Nephron (organoid): ENCODE data around the gene PEAK1.
A peak's percentile ranks its signal among the peaks of the same experiment; 100 is the strongest.

Source experiments
- H3K27ac Mint-ChIP-seq, 3 experiments: 2 replicates each; pipeline ENCODE4 v1.8.0; 2020; ENCODE audit warnings: mixed read lengths in 3 of 3, mild to moderate bottlenecking in 2 of 3, moderate library complexity in 1 of 3
- H3K27me3 Mint-ChIP-seq: 2 replicates; pipeline ENCODE4 v1.8.0; 2021; ENCODE audit warnings: low read depth, mild to moderate bottlenecking, moderate library complexity, mixed read lengths
- H3K36me3 Mint-ChIP-seq: 2 replicates; pipeline ENCODE4 v1.8.0; 2020; ENCODE audit warnings: low read depth, mixed read lengths
- H3K4me1 Mint-ChIP-seq: 2 replicates; pipeline ENCODE4 v1.8.0; 2020; ENCODE audit warnings: mixed read lengths
- H3K4me3 Mint-ChIP-seq, 3 experiments: 2 replicates each; pipeline ENCODE4 v1.8.0; 2020; ENCODE audit warnings: mild to moderate bottlenecking in 3 of 3, mixed read lengths in 3 of 3, moderate library complexity in 2 of 3
- H3K9me3 Mint-ChIP-seq: 2 replicates; pipeline ENCODE4 v1.8.0; 2020; ENCODE audit warnings: mixed read lengths
- TF ChIP-seq, protein P1 (sequence below), 3 experiments: fragments of 200-600 bp; sonication (generic); IDR thresholded peaks; one replicate each; pipeline ENCODE4 v1.5.0; 2021; ENCODE audit warnings: antibody characterized with exemption in 3 of 3; ENCODE audit not compliant: unreplicated experiment in 3 of 3

Gene PEAK1

DNA sequence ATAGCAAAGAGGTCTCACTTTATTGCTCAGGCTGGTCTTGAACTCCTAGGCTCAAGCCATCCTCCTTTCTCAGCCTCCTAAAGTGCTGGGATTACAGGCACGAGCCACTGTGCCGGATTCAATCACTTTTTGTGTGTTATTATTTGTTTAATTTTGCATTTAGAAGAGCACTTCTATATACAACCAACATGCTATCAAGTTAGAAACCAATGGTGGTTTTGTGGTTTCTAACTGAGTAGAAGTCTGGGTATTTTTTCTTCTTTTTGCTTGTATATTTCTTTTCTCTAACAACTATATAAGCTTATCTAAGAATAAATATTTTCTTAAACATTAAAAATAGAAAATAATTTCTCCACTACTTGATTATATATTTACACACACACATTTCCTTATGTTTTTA is 86.7 kb downstream of the PEAK1 start:
- no peak overlapping the region for H3K4me3 Mint-ChIP-seq
- H3K9me3 Mint-ChIP-seq, result peaks cover 2% of the 10 kb centered on the region
- H3K27me3 Mint-ChIP-seq, result no peaks in the 10 kb centered on the region
- TF ChIP-seq, protein P1, sequence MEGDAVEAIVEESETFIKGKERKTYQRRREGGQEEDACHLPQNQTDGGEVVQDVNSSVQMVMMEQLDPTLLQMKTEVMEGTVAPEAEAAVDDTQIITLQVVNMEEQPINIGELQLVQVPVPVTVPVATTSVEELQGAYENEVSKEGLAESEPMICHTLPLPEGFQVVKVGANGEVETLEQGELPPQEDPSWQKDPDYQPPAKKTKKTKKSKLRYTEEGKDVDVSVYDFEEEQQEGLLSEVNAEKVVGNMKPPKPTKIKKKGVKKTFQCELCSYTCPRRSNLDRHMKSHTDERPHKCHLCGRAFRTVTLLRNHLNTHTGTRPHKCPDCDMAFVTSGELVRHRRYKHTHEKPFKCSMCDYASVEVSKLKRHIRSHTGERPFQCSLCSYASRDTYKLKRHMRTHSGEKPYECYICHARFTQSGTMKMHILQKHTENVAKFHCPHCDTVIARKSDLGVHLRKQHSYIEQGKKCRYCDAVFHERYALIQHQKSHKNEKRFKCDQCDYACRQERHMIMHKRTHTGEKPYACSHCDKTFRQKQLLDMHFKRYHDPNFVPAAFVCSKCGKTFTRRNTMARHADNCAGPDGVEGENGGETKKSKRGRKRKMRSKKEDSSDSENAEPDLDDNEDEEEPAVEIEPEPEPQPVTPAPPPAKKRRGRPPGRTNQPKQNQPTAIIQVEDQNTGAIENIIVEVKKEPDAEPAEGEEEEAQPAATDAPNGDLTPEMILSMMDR (IDR thresholded peaks at IDR 0.05; ENCODE audit: unreplicated experiment in 3 of 3), result no peak
- no peak overlapping the region for H3K27ac Mint-ChIP-seq
- H3K4me1 Mint-ChIP-seq, result peaks cover 14% of the 10 kb centered on the region
- H3K36me3 Mint-ChIP-seq, result no peaks in the 10 kb centered on the region

DNA sequence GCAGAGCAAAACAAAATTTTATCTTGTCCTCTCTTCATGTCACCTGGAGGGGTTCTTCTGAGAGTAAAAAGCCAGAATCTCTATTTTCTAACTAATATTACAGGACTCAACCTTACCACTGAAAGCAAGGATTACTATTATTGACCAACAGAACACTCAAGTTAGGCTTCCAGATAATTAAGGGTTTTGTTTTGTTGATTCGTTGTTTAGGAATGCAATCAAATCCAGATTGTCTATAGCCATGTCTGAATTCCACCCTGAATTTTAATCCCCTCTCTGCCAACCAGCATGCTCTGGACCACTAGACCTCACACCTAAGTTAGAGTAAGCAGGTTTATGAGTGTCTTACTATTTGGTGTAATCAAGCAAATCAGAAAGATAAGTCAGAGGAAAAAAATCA is 90.7 kb downstream of the PEAK1 start:
- H3K4me3 Mint-ChIP-seq, result no peak overlapping the region
- H3K36me3 Mint-ChIP-seq, result no peaks in the 10 kb centered on the region
- H3K27me3 Mint-ChIP-seq, result no peaks in the 10 kb centered on the region
- no peak overlapping the region for H3K27ac Mint-ChIP-seq
- peaks cover 17% of the 10 kb centered on the region for H3K4me1 Mint-ChIP-seq
- peaks cover 4% of the 10 kb centered on the region for H3K9me3 Mint-ChIP-seq
- TF ChIP-seq, protein P1 (IDR thresholded peaks at IDR 0.05; ENCODE audit: unreplicated experiment in 3 of 3), result no peak

DNA sequence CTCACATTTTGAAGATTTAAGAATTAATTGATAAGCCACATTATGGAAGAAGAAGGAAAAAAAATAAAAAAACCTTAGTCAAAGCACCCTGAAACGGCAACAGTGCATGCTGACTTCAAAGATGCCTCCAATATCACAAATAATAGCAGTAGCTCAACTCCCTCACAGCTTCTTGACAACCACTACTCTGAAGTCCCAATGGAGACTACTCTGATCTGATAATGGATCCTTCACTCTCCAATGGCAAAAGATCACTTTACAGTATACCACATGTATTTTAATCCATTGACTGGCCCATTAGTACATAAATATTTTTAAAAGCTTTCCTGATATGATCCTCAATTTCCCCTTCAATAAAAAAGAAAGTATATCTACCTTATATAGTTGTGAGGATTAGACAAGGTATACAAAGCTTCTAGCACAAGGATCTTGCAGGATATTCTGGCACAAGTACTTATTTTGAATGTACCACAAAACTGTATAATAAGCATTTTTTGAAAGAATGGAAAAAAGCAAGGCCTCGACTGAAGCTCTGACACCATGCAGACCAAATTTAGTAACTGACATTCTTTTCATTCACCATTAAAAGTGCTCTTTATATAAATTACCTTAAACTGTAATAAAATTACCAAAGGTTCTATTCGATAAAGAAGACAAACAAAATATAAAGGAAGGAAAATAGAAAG is 91.9 kb downstream of the PEAK1 start:
- Mint-ChIP-seq H3K36me3 (peaks cover 3% of the 10 kb centered on the region), H3K27me3 (no peaks in the 10 kb centered on the region), H3K4me1 (peaks cover 17% of the 10 kb centered on the region), H3K4me3 (no peak overlapping the region), H3K9me3 (peaks cover 8% of the 10 kb centered on the region), H3K27ac (no peak overlapping the region)
- TF ChIP-seq, protein P1 (IDR thresholded peaks at IDR 0.05; ENCODE audit: unreplicated experiment in 3 of 3), result no peak

DNA sequence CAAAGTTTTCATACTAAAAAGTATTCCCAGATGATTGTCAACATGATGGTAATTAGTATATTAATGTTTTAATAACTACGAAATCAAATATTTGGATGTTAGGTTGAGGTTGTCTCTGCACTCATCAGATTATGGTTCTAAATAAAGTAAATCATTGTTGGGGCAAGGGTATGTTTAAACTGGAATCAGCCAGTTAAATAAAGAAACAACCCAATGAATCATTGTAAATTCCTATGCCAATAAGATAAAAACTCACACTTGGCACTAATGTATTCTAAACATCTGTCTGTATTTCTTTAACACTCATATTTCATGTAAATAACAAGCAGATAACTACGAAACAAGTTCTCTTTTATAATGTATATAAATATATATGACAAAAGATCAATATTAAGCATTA is 92.7 kb downstream of the PEAK1 start:
- Mint-ChIP-seq H3K36me3 (peaks cover 4% of the 10 kb centered on the region), H3K27ac (no peak overlapping the region), H3K9me3 (peaks cover 6% of the 10 kb centered on the region), H3K4me3 (no peak overlapping the region), H3K27me3 (no peaks in the 10 kb centered on the region), H3K4me1 (peaks cover 17% of the 10 kb centered on the region)
- TF ChIP-seq, protein P1 (IDR thresholded peaks at IDR 0.05; ENCODE audit: unreplicated experiment in 3 of 3), result no peak

DNA sequence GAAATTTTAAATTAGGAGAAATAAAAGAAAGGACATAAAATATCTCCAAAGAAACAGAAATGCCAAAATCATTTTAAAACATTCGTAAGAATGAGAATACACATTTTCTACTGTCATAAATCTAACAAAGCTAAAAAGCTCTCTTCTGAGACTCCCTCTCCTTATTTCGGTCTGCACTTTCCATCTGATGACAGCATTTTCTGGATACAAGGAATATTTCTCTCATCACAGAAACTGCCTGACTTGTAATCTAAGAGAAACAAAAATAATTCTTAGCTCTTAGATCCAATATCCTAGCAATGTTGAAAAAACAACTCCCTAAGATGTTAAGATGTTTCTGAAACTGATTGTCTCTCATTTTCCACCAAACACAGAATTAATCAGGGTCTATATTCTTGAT is 93.5 kb downstream of the PEAK1 start:
- H3K27me3 Mint-ChIP-seq, result no peaks in the 10 kb centered on the region
- peaks cover 8% of the 10 kb centered on the region for H3K36me3 Mint-ChIP-seq
- peak overlapping the region in 2 of 3 experiments; percentile 6 to 14 for H3K27ac Mint-ChIP-seq
- TF ChIP-seq, protein P1 (IDR thresholded peaks at IDR 0.05; ENCODE audit: unreplicated experiment in 3 of 3), result no peak
- no peak overlapping the region for H3K4me3 Mint-ChIP-seq
- peaks cover 10% of the 10 kb centered on the region for H3K9me3 Mint-ChIP-seq
- H3K4me1 Mint-ChIP-seq, result peaks cover 17% of the 10 kb centered on the region

DNA sequence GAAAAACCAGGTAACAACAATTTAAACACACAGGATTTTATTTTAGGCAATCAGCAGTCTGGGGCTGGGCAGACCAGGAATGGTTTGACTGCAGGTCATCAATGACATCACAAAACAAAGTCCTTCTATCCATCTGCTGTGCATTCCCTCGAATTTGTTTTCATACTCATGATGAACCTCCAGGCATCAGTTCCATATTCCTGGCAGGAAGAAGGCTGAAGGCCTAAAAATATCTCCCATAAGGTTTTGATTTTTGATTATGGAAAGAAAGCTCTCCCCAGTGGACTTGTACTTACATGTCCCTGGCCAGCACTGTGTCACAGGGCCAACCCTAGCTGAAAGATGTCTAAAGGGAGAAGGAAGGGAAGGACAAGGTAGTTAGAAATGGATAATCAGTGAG is 107.4 kb downstream of the PEAK1 start:
- Mint-ChIP-seq H3K36me3 (no peaks in the 10 kb centered on the region), H3K9me3 (no peaks in the 10 kb centered on the region), H3K4me3 (no peak overlapping the region), H3K27ac (no peak overlapping the region), H3K27me3 (no peaks in the 10 kb centered on the region), H3K4me1 (peaks cover 26% of the 10 kb centered on the region)
- TF ChIP-seq, protein P1 (IDR thresholded peaks at IDR 0.05; ENCODE audit: unreplicated experiment in 3 of 3), result no peak
